PC-9 (cell line): ENCODE data around the gene GPRIN1. TPM values are rescaled to one million over a fixed set of nuclear protein-coding genes. Genes with fewer than 3 reads are reported as not detected.

ENCODE experiments used
- BruUV-seq: library from RNA; stranded (reverse); fragments of 400-500 nt; replicated peaks from 2 replicates; lab custom pipeline; 2021; lab: Mats Ljungman, UMichigan
- CTCF ChIA-PET: fragments of 300-600 bp; sonication (Branson Sonifier 250); formaldehyde crosslinking; loops from one replicate; lab custom pipeline; 2022; ENCODE audit warnings: antibody characterized with exemption; lab: Charles Lee
- POLR2A ChIA-PET: fragments of 300-600 bp; sonication (Branson Sonifier 250); formaldehyde crosslinking; loops from one replicate; lab custom pipeline; 2022; ENCODE audit warnings: antibody characterized with exemption; ENCODE audit not compliant: unreplicated experiment; lab: Charles Lee
- DNase-seq, 2 experiments: peaks; one replicate each; pipeline versions ENCODE4 v3.0.0 to v3.0.0-alpha.2; 2015 to 2022; ENCODE audit warnings: mixed read lengths in 1 of 2
- H2AFZ ChIP-seq: fragments of 200-600 bp; sonication (generic); 2 replicates; pipeline ENCODE4 v1.8.1; 2017; ENCODE audit warnings: antibody characterized with exemption
- H3F3A ChIP-seq: fragments of 200-600 bp; sonication (generic); 2 replicates; pipeline ENCODE4 v1.8.1; 2017; ENCODE audit warnings: antibody characterized with exemption, mild to moderate bottlenecking, low read depth; ENCODE audit not compliant: insufficient read depth
- H3K27ac ChIP-seq: fragments of 200-600 bp; sonication (generic); 2 replicates; pipeline ENCODE4 v1.6.1; 2016; ENCODE audit warnings: mixed run types
- H3K27me3 ChIP-seq: fragments of 200-600 bp; sonication (generic); 2 replicates; pipeline ENCODE4 v1.6.1; 2016; ENCODE audit warnings: low read depth, mixed run types; ENCODE audit not compliant: insufficient read depth
- H3K36me3 ChIP-seq: fragments of 200-600 bp; sonication (generic); 2 replicates; pipeline ENCODE4 v1.6.1; 2016; ENCODE audit warnings: low read depth, mixed run types
- H3K4me1 ChIP-seq: fragments of 200-600 bp; sonication (generic); replicated peaks from 2 replicates; pipeline ENCODE4 v1.6.1; 2016; ENCODE audit warnings: mixed run types; ENCODE audit not compliant: insufficient read depth
- H3K4me2 ChIP-seq: fragments of 200-600 bp; sonication (generic); 2 replicates; pipeline ENCODE4 v1.6.1; 2017; ENCODE audit warnings: mixed run types
- H3K4me3 ChIP-seq: fragments of 200-600 bp; sonication (generic); 2 replicates; pipeline ENCODE4 v1.6.1; 2016; ENCODE audit warnings: mixed run types
- H3K79me2 ChIP-seq: fragments of 200-600 bp; sonication (generic); 2 replicates; pipeline ENCODE4 v1.6.1; 2017; ENCODE audit warnings: low read depth, mixed run types
- H3K9me2 ChIP-seq: fragments of 200-600 bp; sonication (generic); 2 replicates; pipeline ENCODE4 v1.8.1; 2017; ENCODE audit warnings: mild to moderate bottlenecking; ENCODE audit not compliant: insufficient read depth
- H3K9me3 ChIP-seq: fragments of 200-600 bp; sonication (generic); 2 replicates; pipeline ENCODE4 v1.8.1; 2016; ENCODE audit warnings: low read depth; ENCODE audit not compliant: insufficient read depth
- H4K20me1 ChIP-seq: fragments of 200-600 bp; sonication (generic); 2 replicates; pipeline ENCODE4 v1.8.1; 2017; ENCODE audit not compliant: insufficient read depth
- EZH2 ChIP-seq: fragments of 200-600 bp; sonication (generic); IDR thresholded peaks from 2 replicates; pipeline ENCODE4 v1.8.0; 2017; ENCODE audit warnings: antibody characterized with exemption, low read depth
- intact Hi-C: fragments of 100-400 bp; cut with micrococcal nuclease; formaldehyde crosslinking; loops from one replicate; pipeline ENCODE4 v1.10.0; 2022; ENCODE audit not compliant: unreplicated experiment
- total RNA-seq: library from RNA; stranded (reverse); gene quantifications from 2 replicates; pipeline ENCODE4 v1.2.3, GENCODE V29; 2021
- TF ChIP-seq, protein P1 (sequence below): fragments of 200-600 bp; sonication (generic); conservative IDR thresholded peaks from 2 replicates; pipeline ENCODE4 v1.6.1; 2017; ENCODE audit warnings: mixed run types, antibody characterized with exemption, mild to moderate bottlenecking, moderate library complexity

GPRIN1 gene
- total RNA-seq, 1 experiment from 2014 or later = 7.2 TPM

DNA sequence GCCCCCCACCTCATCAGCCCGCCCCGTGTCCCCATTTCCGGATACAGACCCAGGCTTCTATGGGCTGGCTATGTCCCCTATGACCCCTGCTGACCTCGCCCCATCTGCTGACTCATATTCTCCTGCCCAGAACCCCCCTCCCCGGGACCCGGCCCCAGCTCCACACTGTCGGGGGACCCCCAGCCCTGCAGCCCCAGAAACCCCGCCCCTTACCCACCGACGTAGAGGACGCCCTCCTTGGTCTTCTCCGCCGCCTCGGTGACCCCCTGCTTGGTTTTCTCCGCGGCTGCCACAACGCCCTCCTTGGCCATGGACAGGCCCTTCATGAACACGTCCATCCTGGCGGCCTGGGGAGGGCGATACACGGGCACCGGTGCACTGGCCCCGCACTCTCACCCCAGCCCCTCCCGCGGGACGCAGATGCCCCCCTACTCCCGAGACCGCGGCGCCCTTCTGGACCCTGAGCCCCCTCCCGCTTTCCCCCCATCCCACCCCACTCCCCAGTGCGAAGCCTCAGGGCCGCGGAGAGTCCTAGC is 19.4 kb upstream of the GPRIN1 start:
- Histone ChIP-seq H3F3A (0 out of 2 replicates have a peak, but pooled peaks cover 3% of the 10 kb centered on the region), H3K9me2 (no peaks in the 10 kb centered on the region), H3K36me3 (no peaks in the 10 kb centered on the region), H4K20me1 (no peaks in the 10 kb centered on the region), H2AFZ (no peak overlapping the region), H3K27ac (no peak overlapping the region), H3K79me2 (no peaks in the 10 kb centered on the region), H3K4me3 (no peak overlapping the region), H3K27me3 (peaks cover 33% of the 10 kb centered on the region), H3K4me1 (no peaks in the 10 kb centered on the region), H3K4me2 (no peak overlapping the region), H3K9me3 (no peaks in the 10 kb centered on the region)
- no peak for TF ChIP-seq EZH2
- TF ChIP-seq, protein P1, sequence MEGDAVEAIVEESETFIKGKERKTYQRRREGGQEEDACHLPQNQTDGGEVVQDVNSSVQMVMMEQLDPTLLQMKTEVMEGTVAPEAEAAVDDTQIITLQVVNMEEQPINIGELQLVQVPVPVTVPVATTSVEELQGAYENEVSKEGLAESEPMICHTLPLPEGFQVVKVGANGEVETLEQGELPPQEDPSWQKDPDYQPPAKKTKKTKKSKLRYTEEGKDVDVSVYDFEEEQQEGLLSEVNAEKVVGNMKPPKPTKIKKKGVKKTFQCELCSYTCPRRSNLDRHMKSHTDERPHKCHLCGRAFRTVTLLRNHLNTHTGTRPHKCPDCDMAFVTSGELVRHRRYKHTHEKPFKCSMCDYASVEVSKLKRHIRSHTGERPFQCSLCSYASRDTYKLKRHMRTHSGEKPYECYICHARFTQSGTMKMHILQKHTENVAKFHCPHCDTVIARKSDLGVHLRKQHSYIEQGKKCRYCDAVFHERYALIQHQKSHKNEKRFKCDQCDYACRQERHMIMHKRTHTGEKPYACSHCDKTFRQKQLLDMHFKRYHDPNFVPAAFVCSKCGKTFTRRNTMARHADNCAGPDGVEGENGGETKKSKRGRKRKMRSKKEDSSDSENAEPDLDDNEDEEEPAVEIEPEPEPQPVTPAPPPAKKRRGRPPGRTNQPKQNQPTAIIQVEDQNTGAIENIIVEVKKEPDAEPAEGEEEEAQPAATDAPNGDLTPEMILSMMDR = no peak
- intact Hi-C loops = no loop called here
- CTCF ChIA-PET = no interaction called here
- POLR2A ChIA-PET = no interaction called here
- no peak for DNase-seq
- no TSS peak for BruUV-seq

DNA sequence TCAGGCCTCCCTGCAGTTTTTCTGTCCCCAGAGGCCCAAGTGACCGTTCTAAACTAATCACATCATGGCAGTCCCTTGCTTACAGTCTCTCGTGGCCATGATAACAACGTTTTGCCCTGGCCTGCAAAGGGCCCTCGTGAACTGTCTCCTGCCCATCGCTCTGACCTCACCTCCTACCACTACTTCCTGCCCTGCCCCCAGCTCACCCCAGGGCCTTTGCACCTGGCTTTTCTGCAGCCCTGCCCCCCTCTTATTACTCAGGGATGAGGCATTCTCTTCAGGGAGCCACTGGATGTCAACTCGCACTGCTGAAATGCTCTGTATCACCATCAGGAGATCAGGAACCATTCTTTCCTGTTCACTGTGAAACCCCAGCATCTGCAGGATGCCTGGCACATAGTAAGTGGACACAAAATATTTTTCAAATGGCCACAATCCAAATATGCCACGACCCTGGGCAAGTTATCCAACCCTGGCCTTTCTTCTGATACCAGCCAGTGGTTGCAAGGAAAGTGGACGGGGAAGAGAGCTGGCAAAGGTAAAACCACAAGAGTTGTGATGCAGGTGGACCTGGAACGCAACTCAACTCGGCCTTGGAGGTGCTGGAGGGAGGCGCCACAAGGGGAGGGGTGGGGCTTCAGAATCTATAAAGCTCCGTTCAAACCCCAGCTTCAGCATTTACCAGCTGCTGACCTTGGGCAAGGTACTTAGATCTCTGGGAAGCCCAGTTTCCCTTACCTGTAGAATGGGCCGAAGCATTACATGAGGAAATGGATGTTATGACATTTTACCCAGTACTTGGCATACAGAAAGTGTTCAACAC is 18.7 kb upstream of the GPRIN1 start:
- Histone ChIP-seq H3K9me2 (no peaks in the 10 kb centered on the region), H2AFZ (no peak overlapping the region), H3K36me3 (no peaks in the 10 kb centered on the region), H4K20me1 (no peaks in the 10 kb centered on the region), H3K79me2 (no peaks in the 10 kb centered on the region), H3K4me2 (no peak overlapping the region), H3K9me3 (no peaks in the 10 kb centered on the region), H3K4me1 (no peaks in the 10 kb centered on the region), H3K4me3 (no peak overlapping the region), H3K27ac (no peak overlapping the region), H3F3A (0 out of 2 replicates have a peak, but pooled peaks cover 3% of the 10 kb centered on the region), H3K27me3 (peaks cover 33% of the 10 kb centered on the region)
- intact Hi-C loops = no loop called here
- no TSS peak for BruUV-seq
- TF ChIP-seq EZH2 = no peak
- TF ChIP-seq, protein P1 = no peak
- CTCF ChIA-PET = no interaction called here
- POLR2A ChIA-PET = no interaction called here
- no peak for DNase-seq

DNA sequence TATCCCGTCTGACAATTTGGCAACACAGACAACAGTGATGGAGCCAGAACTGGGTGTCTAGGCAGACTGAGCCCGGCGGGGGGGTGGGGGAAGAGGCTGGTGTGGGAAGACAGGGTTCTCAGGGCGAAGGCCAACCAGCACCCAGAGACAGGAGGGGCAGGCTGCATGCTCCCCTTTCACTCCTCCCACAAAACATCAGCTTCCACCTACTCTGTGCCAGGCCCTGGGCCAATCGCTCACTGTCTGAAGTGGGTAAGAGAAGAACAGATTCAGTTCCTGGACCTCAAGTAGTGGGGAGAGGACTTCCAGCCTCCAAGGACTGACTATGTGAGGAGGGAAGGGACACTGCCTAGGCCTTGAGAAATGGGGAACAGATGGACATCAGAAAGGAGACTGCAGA is 17.6 kb upstream of the GPRIN1 start:
- no peak overlapping the region for H3K4me3 ChIP-seq
- peaks cover 27% of the 10 kb centered on the region for H3K27me3 ChIP-seq
- H4K20me1 ChIP-seq = no peaks in the 10 kb centered on the region
- BruUV-seq = no TSS peak
- no peak for DNase-seq
- no peaks in the 10 kb centered on the region for H3K79me2 ChIP-seq
- CTCF ChIA-PET = no interaction called here
- no peak overlapping the region for H3K4me2 ChIP-seq
- H3K4me1 ChIP-seq = no peaks in the 10 kb centered on the region
- H3K9me3 ChIP-seq = no peaks in the 10 kb centered on the region
- H3K36me3 ChIP-seq = no peaks in the 10 kb centered on the region
- TF ChIP-seq EZH2 = no peak
- TF ChIP-seq, protein P1 = no peak
- H3K27ac ChIP-seq = no peak overlapping the region
- H2AFZ ChIP-seq = no peak overlapping the region
- H3F3A ChIP-seq = 0 out of 2 replicates have a peak, but pooled peaks cover 3% of the 10 kb centered on the region
- no peaks in the 10 kb centered on the region for H3K9me2 ChIP-seq
- POLR2A ChIA-PET = no interaction called here
- intact Hi-C loops = no loop called here
